ENCODE measurements around the gene ASXL1. TPM values are rescaled to one million over a fixed set of nuclear protein-coding genes. Genes with fewer than 3 reads are reported as not detected.

Gene ASXL1
- total and polyA plus RNA-seq, 9 of the 15 experiments (the other 6 are each of a cell fraction or from before 2014, with no cell fraction given): 6.5 to 65.3 (median 32.3) TPM

- Histone ChIP-seq H3K9me1 (ENCODE audit: control insufficient read depth, insufficient read depth, low read length) (no peaks in the 10 kb centered on the region), H4K20me1 (replicated peaks; ENCODE audit: control insufficient read depth, insufficient read depth, low read length) (no peaks in the 10 kb centered on the region), H3K36me3 (ENCODE audit: control insufficient read depth, insufficient read depth, low read length) (peaks cover 12% of the 10 kb centered on the region; the same call in 2 of the 3 replicates), H3K79me2 (ENCODE audit: control insufficient read depth, insufficient read depth, low read length) (no peaks in the 10 kb centered on the region), H3K4me1 (replicated peaks in 1 of 2; ENCODE audit: control insufficient read depth in 2 of 2, insufficient read depth in 2 of 2, low read length in 2 of 2) (peaks cover 4 to 15% of the 10 kb centered on the region in 2 experiments), H3K27me3 (ENCODE audit: control insufficient read depth in 2 of 2, insufficient read depth in 2 of 2, low read length in 2 of 2) (no peaks in the 10 kb centered on the region), H2AFZ (ENCODE audit: low read depth, low read length) (no peak overlapping the region), H3K9me3 (replicated peaks; ENCODE audit: control insufficient read depth, insufficient read depth, low read depth, low read length) (no peaks in the 10 kb centered on the region), H3K27ac (ENCODE audit: extremely low read depth, low read depth, low read length) (no peak overlapping the region), H3K4me2 (ENCODE audit: insufficient read depth, low read length) (no peak overlapping the region), H3K4me3 (no peak overlapping the region), H3K9ac (ENCODE audit: insufficient read depth in 1 of 2, low read depth in 2 of 2, low read length in 2 of 2) (no peak overlapping the region)
- intact Hi-C loops (cut with micrococcal nuclease): no loop called here
- BruUV-seq (replicated peaks): no TSS peak
- FAIRE-seq: no peak
- POLR2A ChIA-PET: no interaction called here
- CTCF ChIA-PET (ENCODE audit: low intra/inter-chr PET ratio): no interaction called here
- no peak for ATAC-seq
- WGBS (ENCODE audit: insufficient coverage, low coverage, missing lambda C conversion rate): 44% methylated on average over 1 of the region's 1 CpG
- in situ Hi-C loops (cut with MboI): no loop called here
- DNase-seq (ENCODE audit: extremely low read depth in 1 of 4, low spot score in 3 of 4): no peak
- TF ChIP-seq E4F1 (CRISPR knock-in tag; IDR thresholded peaks at IDR 0.05; ENCODE audit: borderline replicate concordance): no peak
- no peak for TF ChIP-seq TOE1 (IDR thresholded peaks at IDR 0.05; ENCODE audit: borderline replicate concordance)
- no peak for TF ChIP-seq TOE1 (CRISPR knock-in tag; IDR thresholded peaks at IDR 0.05; ENCODE audit: borderline replicate concordance, low read depth)
- no peak for TF ChIP-seq ZBTB9 (CRISPR knock-in tag; IDR thresholded peaks at IDR 0.05)
- no peak for TF ChIP-seq CHD7 (IDR thresholded peaks at IDR 0.05; ENCODE audit: low read depth, low read length)
- TF ChIP-seq FOXA1 (IDR thresholded peaks at IDR 0.05; ENCODE audit: borderline replicate concordance): no peak
Observed at GRCh38 chr20:32321390-32321789, 36.7 kb upstream of the ASXL1 start.
